Measurements from ENCODE around the gene APBA2. TPM values are rescaled to one million over a fixed set of nuclear protein-coding genes. Genes with fewer than 3 reads are reported as not detected.

Gene APBA2
- total and polyA plus RNA-seq, 2 donors from 2014 or later, result 1.0 to 6.1 TPM

DNA sequence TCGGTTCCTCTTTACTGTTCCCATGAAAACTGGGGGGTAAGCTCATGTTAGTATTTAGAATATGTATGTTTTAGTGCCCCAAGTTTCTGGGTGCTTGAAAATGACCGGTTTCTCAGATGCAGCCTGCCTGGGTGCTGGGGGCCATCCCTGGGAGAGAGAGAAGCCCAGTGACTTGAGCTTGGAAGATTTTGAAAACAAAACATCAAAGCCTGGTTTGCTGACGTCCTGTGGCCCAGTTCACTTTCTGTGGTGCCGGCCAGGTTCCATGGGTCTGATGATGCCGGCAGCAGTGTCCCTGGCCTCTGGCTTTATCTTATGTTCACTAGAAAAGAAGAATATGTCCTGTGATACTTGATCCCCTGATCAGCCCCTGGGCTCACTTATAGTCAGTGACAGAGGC, 17.1 kb downstream of the APBA2 start:
- Histone ChIP-seq H3K36me3 (ENCODE audit: control insufficient read depth in 2 of 3, insufficient read depth in 3 of 3, low read length in 3 of 3) (no peaks in the 10 kb centered on the region), H3K4me3 (ENCODE audit: low read length in 3 of 3) (no peak overlapping the region), H3K27ac (ENCODE audit: low read depth in 2 of 2, low read length in 2 of 2) (no peak overlapping the region), H3K27me3 (ENCODE audit: control insufficient read depth, insufficient read depth, low read length) (no peaks in the 10 kb centered on the region), H3K9me3 (ENCODE audit: control insufficient read depth in 2 of 3, insufficient read depth in 1 of 3, low read length in 3 of 3) (no peaks in the 10 kb centered on the region), H3K4me1 (ENCODE audit: control insufficient read depth in 2 of 3, insufficient read depth in 2 of 3, low read depth in 1 of 3, low read length in 3 of 3) (no peaks in the 10 kb centered on the region), H3K9ac (ENCODE audit: low read length in 3 of 3) (no peak overlapping the region)
- peak in 1 of 5 donors; percentile 11 for DNase-seq
- TF ChIP-seq, protein P1, sequence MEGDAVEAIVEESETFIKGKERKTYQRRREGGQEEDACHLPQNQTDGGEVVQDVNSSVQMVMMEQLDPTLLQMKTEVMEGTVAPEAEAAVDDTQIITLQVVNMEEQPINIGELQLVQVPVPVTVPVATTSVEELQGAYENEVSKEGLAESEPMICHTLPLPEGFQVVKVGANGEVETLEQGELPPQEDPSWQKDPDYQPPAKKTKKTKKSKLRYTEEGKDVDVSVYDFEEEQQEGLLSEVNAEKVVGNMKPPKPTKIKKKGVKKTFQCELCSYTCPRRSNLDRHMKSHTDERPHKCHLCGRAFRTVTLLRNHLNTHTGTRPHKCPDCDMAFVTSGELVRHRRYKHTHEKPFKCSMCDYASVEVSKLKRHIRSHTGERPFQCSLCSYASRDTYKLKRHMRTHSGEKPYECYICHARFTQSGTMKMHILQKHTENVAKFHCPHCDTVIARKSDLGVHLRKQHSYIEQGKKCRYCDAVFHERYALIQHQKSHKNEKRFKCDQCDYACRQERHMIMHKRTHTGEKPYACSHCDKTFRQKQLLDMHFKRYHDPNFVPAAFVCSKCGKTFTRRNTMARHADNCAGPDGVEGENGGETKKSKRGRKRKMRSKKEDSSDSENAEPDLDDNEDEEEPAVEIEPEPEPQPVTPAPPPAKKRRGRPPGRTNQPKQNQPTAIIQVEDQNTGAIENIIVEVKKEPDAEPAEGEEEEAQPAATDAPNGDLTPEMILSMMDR (IDR thresholded peaks at IDR 0.05; ENCODE audit: borderline replicate concordance, extremely low read depth, insufficient read depth), result no peak
- no peak for FAIRE-seq
- intact Hi-C loops (cut with DNase I), result no loop called here

DNA sequence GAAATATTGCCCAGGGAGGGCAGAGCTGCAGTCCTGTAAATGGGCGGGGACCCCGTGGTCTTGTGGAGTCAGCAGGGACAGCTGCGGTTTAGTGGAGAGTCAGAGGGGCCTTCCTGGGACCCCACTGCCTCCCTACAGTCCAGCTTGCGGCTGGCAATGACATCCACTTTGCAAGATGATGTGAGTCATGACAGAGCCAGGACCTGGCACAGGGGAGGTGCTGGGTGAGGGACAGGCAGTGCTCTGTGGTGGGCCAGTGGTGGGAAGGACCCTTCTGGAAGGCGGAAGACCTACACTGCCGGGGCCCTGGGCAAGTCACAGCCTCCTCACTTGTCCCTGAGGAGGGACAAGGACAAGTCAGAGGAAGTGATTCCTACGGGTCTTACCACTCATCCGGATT, 17.8 kb downstream of the APBA2 start:
- no peaks in the 10 kb centered on the region for H3K36me3 ChIP-seq (ENCODE audit: control insufficient read depth in 2 of 3, insufficient read depth in 3 of 3, low read length in 3 of 3)
- no peaks in the 10 kb centered on the region for H3K4me1 ChIP-seq (ENCODE audit: control insufficient read depth in 2 of 3, insufficient read depth in 2 of 3, low read depth in 1 of 3, low read length in 3 of 3)
- H3K27ac ChIP-seq (ENCODE audit: low read depth in 2 of 2, low read length in 2 of 2), result no peak overlapping the region
- intact Hi-C loops (cut with DNase I), result no loop called here
- H3K9ac ChIP-seq (ENCODE audit: low read length in 3 of 3), result no peak overlapping the region
- H3K4me3 ChIP-seq (ENCODE audit: low read length in 3 of 3), result no peak overlapping the region
- DNase-seq (peak in 1 of 5 donors; percentile 36), FAIRE-seq (no peak)
- no peaks in the 10 kb centered on the region for H3K9me3 ChIP-seq (ENCODE audit: control insufficient read depth in 2 of 3, insufficient read depth in 1 of 3, low read length in 3 of 3)
- no peaks in the 10 kb centered on the region for H3K27me3 ChIP-seq (ENCODE audit: control insufficient read depth, insufficient read depth, low read length)
- TF ChIP-seq, protein P1 (IDR thresholded peaks at IDR 0.05; ENCODE audit: borderline replicate concordance, extremely low read depth, insufficient read depth), result no peak

GRCh38 chr15:28904003-28904402, 18.2 kb downstream of the APBA2 start:
- TF ChIP-seq, protein P1 (IDR thresholded peaks at IDR 0.05; ENCODE audit: borderline replicate concordance, extremely low read depth, insufficient read depth), result no peak
- H3K9me3 ChIP-seq (ENCODE audit: control insufficient read depth in 2 of 3, insufficient read depth in 1 of 3, low read length in 3 of 3), result no peaks in the 10 kb centered on the region
- no peak overlapping the region for H3K9ac ChIP-seq (ENCODE audit: low read length in 3 of 3)
- no peaks in the 10 kb centered on the region for H3K27me3 ChIP-seq (ENCODE audit: control insufficient read depth, insufficient read depth, low read length)
- H3K27ac ChIP-seq (ENCODE audit: low read depth in 2 of 2, low read length in 2 of 2), result no peak overlapping the region
- no peak overlapping the region for H3K4me3 ChIP-seq (ENCODE audit: low read length in 3 of 3)
- H3K4me1 ChIP-seq (ENCODE audit: control insufficient read depth in 2 of 3, insufficient read depth in 2 of 3, low read depth in 1 of 3, low read length in 3 of 3), result no peaks in the 10 kb centered on the region
- FAIRE-seq, result no peak
- peak in 1 of 5 donors; percentile 21 for DNase-seq
- intact Hi-C loops (cut with DNase I), result no loop called here
- H3K36me3 ChIP-seq (ENCODE audit: control insufficient read depth in 2 of 3, insufficient read depth in 3 of 3, low read length in 3 of 3), result no peaks in the 10 kb centered on the region
